HG03439 (cell line): ENCODE measurements around the gene NMS.
"Not testable (repeated sequence)": the region's sequence is repeated elsewhere in the genome, so short reads cannot be mapped to it uniquely, and the experiment has no call there.

Source experiments
- ATAC-seq: cut with Tn5 transposase; IDR thresholded peaks from one replicate; pipeline ENCODE4 v1.9.1; 2021; ENCODE audit warnings: mild to moderate bottlenecking, moderate library complexity; ENCODE audit not compliant: unreplicated experiment

The NMS gene

GRCh38 chr2:100470182-100470581 lies at the start of gene NMS:
Gene NMS (plus strand): TSS chr2:100470482. CDS start chr2:100470489, 7 bp downstream.
- ATAC-seq, result no peak

GRCh38 chr2:100422320-100423055 lies 47.8 kb upstream of the NMS start:
- ATAC-seq, result no peak

GRCh38 chr2:100423631-100424030 lies 46.7 kb upstream of the NMS start:
- ATAC-seq, result no peak

GRCh38 chr2:100424277-100424875 lies 45.9 kb upstream of the NMS start:
- ATAC-seq, result no peak

GRCh38 chr2:100425107-100425506 lies 45.2 kb upstream of the NMS start:
- ATAC-seq, result no peak

GRCh38 chr2:100425573-100426383 lies 44.5 kb upstream of the NMS start:
- ATAC-seq, result no peak

- ATAC-seq, result no peak
Observed at GRCh38 chr2:100426384-100426720, 43.9 kb upstream of the NMS start.

GRCh38 chr2:100427111-100427510 lies 43.2 kb upstream of the NMS start:
- no peak for ATAC-seq

- ATAC-seq, result no peak
Observed at GRCh38 chr2:100427627-100428258, 42.5 kb upstream of the NMS start.

GRCh38 chr2:100429726-100430125 lies 40.6 kb upstream of the NMS start:
- ATAC-seq, result no peak

- ATAC-seq, result no peak
Observed at GRCh38 chr2:100437751-100438150, 32.5 kb upstream of the NMS start.

- no peak for ATAC-seq
Observed at GRCh38 chr2:100446696-100447095, 23.6 kb upstream of the NMS start.

- ATAC-seq, result no peak
Observed at GRCh38 chr2:100451092-100451491, 19.2 kb upstream of the NMS start.

GRCh38 chr2:100451734-100452133 lies 18.5 kb upstream of the NMS start:
- ATAC-seq, result no peak

- no peak for ATAC-seq
Observed at GRCh38 chr2:100453853-100454252, 16.4 kb upstream of the NMS start.

- not testable (repeated sequence) for ATAC-seq
Observed at GRCh38 chr2:100456357-100456756, 13.9 kb upstream of the NMS start.

GRCh38 chr2:100460904-100461530 lies 9.3 kb upstream of the NMS start:
- no peak for ATAC-seq

- no peak for ATAC-seq
Observed at GRCh38 chr2:100470898-100471514, 724 bp downstream of the NMS start.

GRCh38 chr2:100476606-100477005 lies 6.3 kb downstream of the NMS start:
- ATAC-seq, result no peak

GRCh38 chr2:100482741-100483140 lies 12.5 kb downstream of the NMS start:
- ATAC-seq, result no peak

- ATAC-seq, result no peak
Observed at GRCh38 chr2:100483895-100484294, 13.6 kb downstream of the NMS start.
